Caco-2 (cell line): Measurements from ENCODE around the gene HADHA. TPM values are rescaled to one million over a fixed set of nuclear protein-coding genes. Genes with fewer than 3 reads are reported as not detected.

Experiments used
- BruUV-seq: library from RNA; stranded (reverse); fragments of 400-500 nt; replicated peaks from 2 replicates; lab custom pipeline; 2021; lab: Mats Ljungman, UMichigan
- CTCF ChIA-PET: fragments of 300-600 bp; sonication (Branson Sonifier 250); formaldehyde crosslinking; loops from one replicate; lab custom pipeline; 2022; ENCODE audit warnings: antibody characterized with exemption; lab: Charles Lee
- POLR2A ChIA-PET: fragments of 300-600 bp; sonication (Branson Sonifier 250); formaldehyde crosslinking; loops from one replicate; lab custom pipeline; 2022; ENCODE audit warnings: antibody characterized with exemption; lab: Charles Lee
- DNase-seq, 2 experiments: peaks; one replicate each; pipeline versions ENCODE4 v3.0.0 to v3.0.0-alpha.2; 2020 to 2022
- H3K27me3 ChIP-seq: replicated peaks from 2 replicates; pipeline ENCODE4 v1.6.0; 2011; ENCODE audit warnings: low read length; ENCODE audit not compliant: control insufficient read depth, insufficient read depth
- H3K36me3 ChIP-seq: 2 replicates; pipeline ENCODE4 v1.5.1; 2011; ENCODE audit warnings: low read length; ENCODE audit not compliant: control insufficient read depth, insufficient read depth
- H3K4me1 ChIP-seq: fragments of 250-450 bp; sonication (Bioruptor Pico); 2 replicates; pipeline ENCODE4 v1.5.1; 2020; ENCODE audit warnings: mild to moderate bottlenecking
- H3K4me3 ChIP-seq: 2 replicates; pipeline ENCODE4 v1.5.1; 2011; ENCODE audit warnings: low read depth, mild to moderate bottlenecking, control low read depth, low read length
- H3K9me3 ChIP-seq: fragments of 250-450 bp; sonication (Bioruptor Pico); 2 replicates; pipeline ENCODE4 v1.5.1; 2020; ENCODE audit warnings: mild to moderate bottlenecking, moderate library complexity
- H3K27ac Mint-ChIP-seq: one replicate; pipeline ENCODE4 v1.8.0; 2022; ENCODE audit warnings: mixed read lengths; ENCODE audit not compliant: unreplicated experiment
- H3K27me3 Mint-ChIP-seq: one replicate; pipeline ENCODE4 v1.8.0; 2022; ENCODE audit warnings: mixed read lengths; ENCODE audit not compliant: insufficient read depth, unreplicated experiment
- H3K36me3 Mint-ChIP-seq: one replicate; pipeline ENCODE4 v1.8.0; 2022; ENCODE audit warnings: mild to moderate bottlenecking, mixed read lengths; ENCODE audit not compliant: insufficient read depth, unreplicated experiment
- H3K4me1 Mint-ChIP-seq: one replicate; pipeline ENCODE4 v1.8.0; 2022; ENCODE audit warnings: low read depth, mixed read lengths; ENCODE audit not compliant: unreplicated experiment
- H3K4me3 Mint-ChIP-seq: one replicate; pipeline ENCODE4 v1.8.0; 2022; ENCODE audit warnings: mild to moderate bottlenecking, moderate library complexity, mixed read lengths; ENCODE audit not compliant: unreplicated experiment
- H3K9me3 Mint-ChIP-seq: one replicate; pipeline ENCODE4 v1.8.0; 2022; ENCODE audit warnings: mixed read lengths; ENCODE audit not compliant: unreplicated experiment
- CTCF ChIP-seq, 2 experiments: fragments of 200-600 bp in 1 of 2; IDR thresholded peaks; 1 replicate in 1 of 2; 2 replicates in 1 of 2; pipeline versions ENCODE4 v1.5.1 to v1.8.0; 2011 to 2022; ENCODE audit warnings: antibody characterized with exemption in 1 of 2, control low read depth in 1 of 2, inconsistent platforms in 1 of 2, low read depth in 1 of 2, low read length in 1 of 2, mild to moderate bottlenecking in 1 of 2, moderate library complexity in 1 of 2; ENCODE audit not compliant: insufficient read depth in 1 of 2, severe bottlenecking in 1 of 2, unreplicated experiment in 1 of 2
- intact Hi-C: fragments of 100-400 bp; cut with micrococcal nuclease; formaldehyde crosslinking; loops from one replicate; pipeline ENCODE4 v1.10.0; 2022; ENCODE audit not compliant: unreplicated experiment
- total RNA-seq: library from RNA; stranded (reverse); gene quantifications from 2 replicates; pipeline ENCODE4 v1.2.3, GENCODE V29; 2022

HADHA gene
- total RNA-seq, 1 experiment from 2014 or later: 143 TPM

GRCh38 chr2:26243470-26244308 is 743 bp downstream of the HADHA start:
- Mint-ChIP-seq H3K27me3 (no peaks in the 10 kb centered on the region), H3K36me3 (peaks cover 31% of the 10 kb centered on the region), H3K4me1 (peaks cover 18% of the 10 kb centered on the region), H3K27ac (peak overlapping the region; percentile 97), H3K4me3 (peak overlapping the region; percentile 99), H3K9me3 (no peaks in the 10 kb centered on the region)
- Histone ChIP-seq H3K4me3 (peak overlapping the region; percentile 94), H3K27me3 (no peaks in the 10 kb centered on the region), H3K36me3 (no peaks in the 10 kb centered on the region), H3K9me3 (no peaks in the 10 kb centered on the region), H3K4me1 (peaks cover 8% of the 10 kb centered on the region; the same call in 1 of the 2 replicates)
- intact Hi-C loops: loop anchor here (1.0 to 2.0 kb wide), 3 partner anchors 56 to 103 kb away; partner anchors contain the start of genes ADGRF3 and SELENOI
- peak in 1 of 2 experiments; percentile 41 for DNase-seq
- ChIA-PET CTCF (interaction anchor here (1.2 kb wide), 1 partner anchor 70 kb away, joined by 3 read pairs; no protein-coding TSS in a partner anchor), POLR2A (interaction anchor here (0.5 to 2.6 kb wide), 2 partner anchors 57 to 102 kb away, joined by 4 to 11 read pairs; partner anchors contain the start of gene SELENOI)
- BruUV-seq: no TSS peak
- no peak for TF ChIP-seq CTCF (IDR thresholded peaks at IDR 0.05; ENCODE audit: insufficient read depth in 1 of 2, low read depth in 1 of 2, low read length in 1 of 2, severe bottlenecking in 1 of 2, unreplicated experiment in 1 of 2)

DNA sequence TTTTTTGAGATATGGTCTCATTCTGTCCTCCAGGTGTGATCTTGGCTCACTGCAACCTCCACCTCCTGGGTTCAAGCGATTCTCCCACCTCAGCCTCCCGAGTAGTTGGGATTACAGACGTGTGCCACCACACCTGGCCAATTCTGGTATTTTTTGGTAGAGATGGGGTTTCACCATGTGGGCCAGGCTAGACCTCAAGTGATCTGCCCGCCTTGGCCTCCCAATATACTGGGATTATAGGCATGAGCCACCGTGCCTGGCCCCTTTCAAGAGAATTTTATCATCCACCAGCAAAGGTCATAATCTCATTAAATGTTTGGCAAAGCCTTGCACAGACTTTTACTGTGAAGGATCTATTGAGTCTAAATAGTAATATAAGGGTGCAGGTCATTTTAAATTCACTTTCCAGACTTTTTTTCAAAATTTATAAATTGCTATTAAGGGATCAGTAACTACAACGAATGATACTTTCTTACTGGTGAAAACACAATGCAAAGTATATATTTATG is 2.5 kb downstream of the HADHA start:
- no peak for TF ChIP-seq CTCF (IDR thresholded peaks at IDR 0.05; ENCODE audit: insufficient read depth in 1 of 2, low read depth in 1 of 2, low read length in 1 of 2, severe bottlenecking in 1 of 2, unreplicated experiment in 1 of 2)
- Histone ChIP-seq H3K4me1 (peaks cover 13% of the 10 kb centered on the region; the same call in 1 of the 2 replicates), H3K27me3 (no peaks in the 10 kb centered on the region), H3K36me3 (no peaks in the 10 kb centered on the region), H3K4me3 (no peak overlapping the region), H3K9me3 (no peaks in the 10 kb centered on the region)
- peaks cover 18% of the 10 kb centered on the region for H3K4me1 Mint-ChIP-seq
- DNase-seq: no peak
- BruUV-seq: no TSS peak
- peak overlapping the region; percentile 99 for H3K4me3 Mint-ChIP-seq
- H3K9me3 Mint-ChIP-seq: no peaks in the 10 kb centered on the region
- ChIA-PET POLR2A (interaction anchor here (0.7 kb wide), 1 partner anchor 105 kb away, joined by 3 read pairs; the partner anchor contains the start of gene ADGRF3), CTCF (interaction anchor here (1.2 kb wide), 1 partner anchor 72 kb away, joined by 3 read pairs; no protein-coding TSS in a partner anchor)
- no peak overlapping the region for H3K27ac Mint-ChIP-seq
- peaks cover 42% of the 10 kb centered on the region for H3K36me3 Mint-ChIP-seq
- no peaks in the 10 kb centered on the region for H3K27me3 Mint-ChIP-seq
- intact Hi-C loops: no loop called here

GRCh38 chr2:26238311-26238958 is 6.0 kb downstream of the HADHA start:
- H3K4me3 ChIP-seq: no peak overlapping the region
- no peak overlapping the region for H3K4me3 Mint-ChIP-seq
- peaks cover 18% of the 10 kb centered on the region for H3K4me1 Mint-ChIP-seq
- BruUV-seq: no TSS peak
- H3K9me3 Mint-ChIP-seq: no peaks in the 10 kb centered on the region
- no peaks in the 10 kb centered on the region for H3K9me3 ChIP-seq
- peaks cover 13% of the 10 kb centered on the region; the same call in 1 of the 2 replicates for H3K4me1 ChIP-seq
- intact Hi-C loops: loop anchor here (5.0 kb wide), 1 partner anchor 74 kb away; no protein-coding TSS in a partner anchor
- no peaks in the 10 kb centered on the region for H3K27me3 Mint-ChIP-seq
- ChIA-PET POLR2A (no interaction called here), CTCF (no interaction called here)
- no peak for TF ChIP-seq CTCF (IDR thresholded peaks at IDR 0.05; ENCODE audit: insufficient read depth in 1 of 2, low read depth in 1 of 2, low read length in 1 of 2, severe bottlenecking in 1 of 2, unreplicated experiment in 1 of 2)
- H3K27me3 ChIP-seq: no peaks in the 10 kb centered on the region
- no peak for DNase-seq
- H3K36me3 Mint-ChIP-seq: peaks cover 45% of the 10 kb centered on the region
- no peak overlapping the region for H3K27ac Mint-ChIP-seq
- no peaks in the 10 kb centered on the region; the same call in 1 of the 2 replicates for H3K36me3 ChIP-seq
